Measurements from ENCODE around the gene PKD2L2.
"Not testable (repeated sequence)": the region's sequence is repeated elsewhere in the genome, so short reads cannot be mapped to it uniquely, and the experiment has no call there.

PKD2L2 gene

GRCh38 chr5:137945825-137946224 is 56.6 kb downstream of the PKD2L2 start:
- Mint-ChIP-seq H3K27me3 (no peaks in the 10 kb centered on the region), H3K9me3 (no peaks in the 10 kb centered on the region), H3K36me3 (peaks cover 56% of the 10 kb centered on the region), H3K4me3 (no peak overlapping the region), H3K4me1 (peaks cover 4% of the 10 kb centered on the region), H3K27ac (no peak overlapping the region)
- DNase-seq (ENCODE audit: low spot score in 2 of 2), result no peak
- no peak for ATAC-seq (ENCODE audit: low read depth)

- DNase-seq (ENCODE audit: low spot score in 2 of 2), result no peak
- no peak for ATAC-seq (ENCODE audit: low read depth)
Observed at GRCh38 chr5:137954131-137954879, 65.0 kb downstream of the PKD2L2 start.

GRCh38 chr5:137957948-137958347 is 68.7 kb downstream of the PKD2L2 start:
- Mint-ChIP-seq H3K27me3 (no peaks in the 10 kb centered on the region), H3K9me3 (no peaks in the 10 kb centered on the region), H3K4me3 (no peak overlapping the region), H3K4me1 (peaks cover 2% of the 10 kb centered on the region), H3K36me3 (peaks cover 27% of the 10 kb centered on the region), H3K27ac (no peak overlapping the region)
- ATAC-seq (ENCODE audit: low read depth) (no peak), DNase-seq (ENCODE audit: low spot score in 2 of 2) (no peak)

More at GRCh38 chr5:137954131-137954879, 65.0 kb downstream of the PKD2L2 start:
- H3K27ac Mint-ChIP-seq, result no peak overlapping the region
- H3K4me3 Mint-ChIP-seq, result no peak overlapping the region
- no peaks in the 10 kb centered on the region for H3K9me3 Mint-ChIP-seq
- peaks cover 30% of the 10 kb centered on the region for H3K36me3 Mint-ChIP-seq
- H3K4me1 Mint-ChIP-seq, result peaks cover 6% of the 10 kb centered on the region
- H3K27me3 Mint-ChIP-seq, result no peaks in the 10 kb centered on the region

- no peak overlapping the region for H3K4me3 Mint-ChIP-seq
- H3K36me3 Mint-ChIP-seq, result peaks cover 21% of the 10 kb centered on the region
- no peaks in the 10 kb centered on the region for H3K27me3 Mint-ChIP-seq
- DNase-seq (ENCODE audit: low spot score in 2 of 2), result no peak
- peak overlapping the region; percentile 67 for H3K27ac Mint-ChIP-seq
- peaks cover 2% of the 10 kb centered on the region for H3K4me1 Mint-ChIP-seq
- H3K9me3 Mint-ChIP-seq, result no peaks in the 10 kb centered on the region
- ATAC-seq (ENCODE audit: low read depth), result no peak
Observed at GRCh38 chr5:137959488-137959887, 70.2 kb downstream of the PKD2L2 start.

- H3K27ac Mint-ChIP-seq, result peak overlapping the region; percentile 73
- no peaks in the 10 kb centered on the region for H3K9me3 Mint-ChIP-seq
Observed at GRCh38 chr5:137960141-137960540, 70.9 kb downstream of the PKD2L2 start.

GRCh38 chr5:137960819-137961218 is 71.6 kb downstream of the PKD2L2 start:
- no peak overlapping the region for H3K4me3 Mint-ChIP-seq
- ATAC-seq (ENCODE audit: low read depth) (no peak), DNase-seq (ENCODE audit: low spot score in 2 of 2) (no peak)
- H3K27me3 Mint-ChIP-seq, result no peaks in the 10 kb centered on the region
- peak overlapping the region; percentile 73 for H3K27ac Mint-ChIP-seq
- peaks cover 6% of the 10 kb centered on the region for H3K4me1 Mint-ChIP-seq
- H3K36me3 Mint-ChIP-seq, result peaks cover 29% of the 10 kb centered on the region
- H3K9me3 Mint-ChIP-seq, result no peaks in the 10 kb centered on the region

More at GRCh38 chr5:137960141-137960540, 70.9 kb downstream of the PKD2L2 start:
- H3K27me3 Mint-ChIP-seq, result no peaks in the 10 kb centered on the region
- H3K4me3 Mint-ChIP-seq, result no peak overlapping the region
- peaks cover 22% of the 10 kb centered on the region for H3K36me3 Mint-ChIP-seq
- DNase-seq (ENCODE audit: low spot score in 2 of 2) (no peak), ATAC-seq (ENCODE audit: low read depth) (no peak)
- peaks cover 2% of the 10 kb centered on the region for H3K4me1 Mint-ChIP-seq

- peaks cover 29% of the 10 kb centered on the region for H3K36me3 Mint-ChIP-seq
- H3K4me1 Mint-ChIP-seq; H3K9me3 Mint-ChIP-seq; H3K27me3 Mint-ChIP-seq; ATAC-seq (ENCODE audit: low read depth); H3K4me3 Mint-ChIP-seq; H3K27ac Mint-ChIP-seq; DNase-seq (ENCODE audit: low spot score in 2 of 2): not testable (repeated sequence)
Observed at GRCh38 chr5:137970384-137970783, 81.1 kb downstream of the PKD2L2 start.

- Mint-ChIP-seq H3K4me1 (peaks cover 3% of the 10 kb centered on the region), H3K27ac (no peak overlapping the region), H3K4me3 (no peak overlapping the region), H3K9me3 (peaks cover 6% of the 10 kb centered on the region), H3K36me3 (peaks cover 38% of the 10 kb centered on the region), H3K27me3 (no peaks in the 10 kb centered on the region)
- ATAC-seq (ENCODE audit: low read depth) (no peak), DNase-seq (ENCODE audit: low spot score in 2 of 2) (no peak)
Observed at GRCh38 chr5:137975208-137975607, 86.0 kb downstream of the PKD2L2 start.

- no peaks in the 10 kb centered on the region for H3K9me3 Mint-ChIP-seq
- no peak for DNase-seq (ENCODE audit: low spot score in 2 of 2)
- H3K36me3 Mint-ChIP-seq, result peaks cover 18% of the 10 kb centered on the region
- peaks cover 3% of the 10 kb centered on the region for H3K4me1 Mint-ChIP-seq
- no peak for ATAC-seq (ENCODE audit: low read depth)
- H3K27ac Mint-ChIP-seq, result no peak overlapping the region
- H3K4me3 Mint-ChIP-seq, result no peak overlapping the region
- no peaks in the 10 kb centered on the region for H3K27me3 Mint-ChIP-seq
Observed at GRCh38 chr5:137989419-137989818, 100.2 kb downstream of the PKD2L2 start.

Data from memory B cell (primary cell).